ENCODE results near the gene C17orf75. TPM values are rescaled to one million over a fixed set of nuclear protein-coding genes. Genes with fewer than 3 reads are reported as not detected.

The C17orf75 gene
- total and polyA plus RNA-seq, 4 donors = 4.7 to 10.1 (median 7.6) TPM

- no peaks in the 10 kb centered on the region for H3K9me3 ChIP-seq (ENCODE audit: control insufficient read depth in 4 of 4, low read length in 3 of 4)
Measured at GRCh38 chr17:32286518-32286900, 55.5 kb downstream of the C17orf75 start.

More at GRCh38 chr17:32286518-32286900, 55.5 kb downstream of the C17orf75 start:
- TF ChIP-seq HNF4G (IDR thresholded peaks at IDR 0.05) (no peak), JUND (IDR thresholded peaks at IDR 0.05) (no peak), ZBTB33 (IDR thresholded peaks at IDR 0.05) (no peak), HNF4A (conservative IDR thresholded peaks at IDR 0.05) (no peak), FOXA1 (IDR thresholded peaks at IDR 0.05) (no peak), RXRA (IDR thresholded peaks at IDR 0.05) (no peak), RAD21 (IDR thresholded peaks at IDR 0.05) (no peak), CTCF (IDR thresholded peaks at IDR 0.05; ENCODE audit: low read depth, low read length, missing input control) (no peak), TAF1 (conservative IDR thresholded peaks at IDR 0.05) (no peak), NR2F2 (IDR thresholded peaks at IDR 0.05) (no peak), REST (IDR thresholded peaks at IDR 0.05) (no peak), YY1 (IDR thresholded peaks at IDR 0.05) (no peak)
- TF ChIP-seq, protein P1, sequence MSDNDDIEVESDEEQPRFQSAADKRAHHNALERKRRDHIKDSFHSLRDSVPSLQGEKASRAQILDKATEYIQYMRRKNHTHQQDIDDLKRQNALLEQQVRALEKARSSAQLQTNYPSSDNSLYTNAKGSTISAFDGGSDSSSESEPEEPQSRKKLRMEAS (IDR thresholded peaks at IDR 0.05) = no peak
- no peak overlapping the region for H3K9ac ChIP-seq (ENCODE audit: low read depth in 1 of 2, low read length in 2 of 2)
- no peaks in the 10 kb centered on the region for H3K36me3 ChIP-seq (ENCODE audit: control insufficient read depth in 4 of 4, insufficient read depth in 3 of 4, low read depth in 1 of 4, low read length in 3 of 4)
- H3K4me3 ChIP-seq (ENCODE audit: low read depth in 1 of 3, low read length in 3 of 3) = no peak overlapping the region
- WGBS = 89% methylated on average over 5 of the region's 5 CpGs
- no peaks in the 10 kb centered on the region for H3K27me3 ChIP-seq (ENCODE audit: control insufficient read depth in 4 of 4, insufficient read depth in 4 of 4, low read length in 3 of 4)
- no peak overlapping the region for H3K27ac ChIP-seq (ENCODE audit: low read depth in 1 of 2, low read length in 2 of 2)
- peak; percentile 79 for DNase-seq (ENCODE audit: low spot score)
- no peaks in the 10 kb centered on the region for H3K4me1 ChIP-seq (ENCODE audit: control insufficient read depth in 4 of 4, insufficient read depth in 4 of 4, low read length in 3 of 4)

All from liver (tissue), 9 donors.